Myocyte (in vitro differentiated cells): ENCODE results near the gene CHRD. TPM values are rescaled to one million over a fixed set of nuclear protein-coding genes. Genes with fewer than 3 reads are reported as not detected.
A peak's percentile ranks its signal among the peaks of the same experiment; 100 is the strongest.

Source experiments
- DNase-seq: peaks from one replicate; pipeline ENCODE4 v3.0.0-alpha.2; 2012; ENCODE audit warnings: low read depth
- total RNA-seq: library from RNA; depleted of rRNA; stranded (reverse); fragments of >200 nt; gene quantifications from 2 replicates; pipeline ENCODE4 v1.2.3, GENCODE V29; 2014

The CHRD gene
- total RNA-seq, 1 donor from 2014 or later, result 8.4 TPM

DNA sequence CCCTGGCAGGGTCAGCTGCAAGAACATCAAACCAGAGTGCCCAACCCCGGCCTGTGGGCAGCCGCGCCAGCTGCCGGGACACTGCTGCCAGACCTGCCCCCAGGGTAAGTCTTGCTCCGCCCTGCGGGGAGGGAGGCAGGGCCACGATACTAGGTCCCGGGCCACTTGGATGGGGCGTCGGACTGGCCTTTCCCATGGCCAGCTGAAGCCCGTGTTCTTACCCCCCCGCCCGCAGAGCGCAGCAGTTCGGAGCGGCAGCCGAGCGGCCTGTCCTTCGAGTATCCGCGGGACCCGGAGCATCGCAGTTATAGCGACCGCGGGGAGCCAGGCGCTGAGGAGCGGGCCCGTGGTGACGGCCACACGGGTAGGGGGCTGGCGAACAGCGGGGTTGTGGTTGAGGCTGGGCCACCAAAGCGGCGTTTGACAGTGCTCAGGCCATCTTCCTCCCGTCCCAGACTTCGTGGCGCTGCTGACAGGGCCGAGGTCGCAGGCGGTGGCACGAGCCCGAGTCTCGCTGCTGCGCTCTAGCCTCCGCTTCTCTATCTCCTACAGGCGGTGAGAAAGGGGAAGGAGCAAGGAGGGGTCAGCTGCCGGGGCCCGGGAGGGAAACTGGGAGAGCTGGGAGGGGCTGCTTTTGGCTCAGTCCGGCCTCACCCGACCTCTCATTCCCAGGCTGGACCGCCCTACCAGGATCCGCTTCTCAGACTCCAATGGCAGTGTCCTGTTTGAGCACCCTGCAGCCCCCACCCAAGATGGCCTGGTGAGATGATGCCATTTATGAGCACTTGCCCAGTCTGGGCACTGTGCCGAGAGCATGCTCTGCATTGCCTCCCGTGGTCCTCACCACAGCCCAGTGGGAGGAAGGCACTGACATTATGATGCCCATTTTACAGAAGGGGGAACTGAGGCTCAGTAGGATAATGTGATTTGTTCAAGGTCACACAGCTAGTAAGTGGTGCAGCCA lies 1.7 kb downstream of the CHRD start:
- peak; percentile 58 for DNase-seq

- DNase-seq, result no peak
Measured at GRCh38 chr3:184382326-184383032, 2.6 kb downstream of the CHRD start.

- no peak for DNase-seq
Measured at GRCh38 chr3:184383033-184383740, 3.3 kb downstream of the CHRD start.

DNA sequence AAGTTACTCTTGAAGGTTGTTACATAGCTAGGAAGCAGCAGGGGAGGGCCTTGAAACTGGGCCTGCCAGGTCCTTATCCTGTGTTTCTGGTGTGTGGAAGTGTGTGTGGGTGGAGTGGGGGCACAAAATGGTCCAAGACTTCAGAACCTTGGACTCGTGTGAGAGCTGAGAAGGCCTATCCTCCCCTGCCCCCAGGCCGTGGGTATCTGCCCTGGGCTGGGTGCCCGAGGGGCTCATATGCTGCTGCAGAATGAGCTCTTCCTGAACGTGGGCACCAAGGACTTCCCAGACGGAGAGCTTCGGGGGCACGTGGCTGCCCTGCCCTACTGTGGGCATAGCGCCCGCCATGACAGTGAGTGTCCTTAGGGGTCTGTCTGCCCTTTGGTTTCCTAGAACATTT lies 4.5 kb downstream of the CHRD start:
- DNase-seq, result no peak

DNA sequence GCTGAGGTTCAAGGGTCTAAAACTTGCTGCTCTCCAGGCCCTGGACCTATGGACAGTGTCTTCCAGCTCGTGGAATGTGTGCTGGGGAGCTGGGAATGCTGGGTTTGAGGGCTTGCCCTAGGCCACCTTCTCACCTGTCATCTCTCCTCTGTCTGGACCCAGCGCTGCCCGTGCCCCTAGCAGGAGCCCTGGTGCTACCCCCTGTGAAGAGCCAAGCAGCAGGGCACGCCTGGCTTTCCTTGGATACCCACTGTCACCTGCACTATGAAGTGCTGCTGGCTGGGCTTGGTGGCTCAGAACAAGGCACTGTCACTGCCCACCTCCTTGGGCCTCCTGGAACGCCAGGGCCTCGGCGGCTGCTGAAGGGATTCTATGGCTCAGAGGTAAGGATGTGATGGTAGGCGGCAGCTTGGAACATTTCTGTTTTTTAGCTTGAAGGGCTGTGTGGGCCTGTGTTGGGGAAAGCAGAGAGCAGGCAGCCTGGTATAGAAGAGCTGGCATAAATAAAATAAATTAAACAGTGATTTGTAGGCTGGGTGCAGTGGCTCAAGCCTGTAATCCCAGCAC lies 5.1 kb downstream of the CHRD start:
- DNase-seq, result no peak

DNA sequence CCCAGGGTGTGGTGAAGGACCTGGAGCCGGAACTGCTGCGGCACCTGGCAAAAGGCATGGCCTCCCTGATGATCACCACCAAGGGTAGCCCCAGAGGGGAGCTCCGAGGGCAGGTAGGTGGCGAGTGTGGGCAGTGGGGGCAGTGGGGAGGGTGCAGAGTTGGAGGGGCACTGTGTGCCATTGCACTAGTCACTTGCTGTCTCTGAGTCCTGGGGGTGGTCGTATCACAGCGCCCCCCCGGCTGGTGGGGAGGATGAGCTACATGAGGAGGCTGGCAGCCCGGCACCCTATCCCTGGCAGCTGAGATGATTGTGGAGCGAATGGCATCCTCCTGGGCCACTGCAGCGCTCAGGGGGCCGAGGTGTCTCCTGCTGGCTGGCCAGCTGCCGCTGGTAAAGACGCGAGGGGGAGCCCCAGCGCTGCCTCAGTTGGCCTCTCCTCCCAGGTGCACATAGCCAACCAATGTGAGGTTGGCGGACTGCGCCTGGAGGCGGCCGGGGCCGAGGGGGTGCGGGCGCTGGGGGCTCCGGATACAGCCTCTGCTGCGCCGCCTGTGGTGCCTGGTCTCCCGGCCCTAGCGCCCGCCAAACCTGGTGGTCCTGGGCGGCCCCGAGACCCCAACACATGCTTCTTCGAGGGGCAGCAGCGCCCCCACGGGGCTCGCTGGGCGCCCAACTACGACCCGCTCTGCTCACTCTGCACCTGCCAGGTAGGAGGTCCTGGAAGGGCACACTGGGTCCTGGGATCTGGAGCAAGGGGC lies 6.4 kb downstream of the CHRD start:
- DNase-seq, result no peak

- DNase-seq, result no peak
Measured at GRCh38 chr3:184387174-184387714, 7.4 kb downstream of the CHRD start.

- no peak for DNase-seq
Measured at GRCh38 chr3:184388164-184388935, 8.5 kb downstream of the CHRD start.

DNA sequence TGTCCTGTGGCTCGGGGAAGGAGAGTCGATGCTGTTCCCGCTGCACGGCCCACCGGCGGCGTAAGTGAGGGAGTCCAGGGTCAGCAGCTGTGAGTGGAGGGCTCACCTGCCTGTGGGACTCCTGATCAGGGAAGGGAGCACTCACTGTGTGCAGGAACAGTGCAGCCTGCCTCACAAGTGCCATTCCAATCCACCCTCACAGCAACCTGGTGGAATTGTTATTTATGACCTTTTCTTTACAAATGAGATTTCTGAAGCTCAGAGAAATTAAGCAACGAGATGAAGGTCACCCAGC lies 9.0 kb downstream of the CHRD start:
- no peak for DNase-seq

GRCh38 chr3:184389384-184389783 lies 9.5 kb downstream of the CHRD start:
- no peak for DNase-seq

DNA sequence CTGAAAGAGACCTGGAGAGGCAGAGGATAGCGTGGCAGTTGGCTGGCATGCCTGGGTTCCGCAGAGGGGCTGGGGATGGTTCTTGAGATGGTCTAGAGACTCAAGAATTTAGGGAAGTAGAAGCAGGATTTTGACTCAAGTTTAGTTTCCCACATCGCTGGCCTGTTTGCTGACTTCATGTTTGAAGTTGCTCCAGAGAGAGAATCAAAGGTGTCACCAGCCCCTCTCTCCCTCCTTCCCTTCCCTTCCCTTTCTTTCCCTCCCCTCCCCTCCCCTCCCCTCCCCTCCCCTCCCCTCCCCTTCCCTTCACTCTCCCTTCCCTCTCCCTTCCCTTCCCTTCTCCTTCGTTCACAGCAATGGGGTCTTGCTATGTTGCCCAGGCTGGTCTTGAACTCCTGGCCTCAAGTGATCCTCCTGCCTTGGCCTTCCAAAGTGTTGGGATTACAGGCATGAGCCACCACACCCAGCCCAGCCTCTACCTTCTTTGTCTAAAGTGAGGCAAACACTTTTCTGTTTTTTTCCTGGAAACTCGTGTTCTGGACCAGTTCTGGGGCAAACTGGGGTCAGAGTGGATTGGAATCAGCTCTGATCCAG lies 10.2 kb downstream of the CHRD start:
- no peak for DNase-seq

- DNase-seq, result no peak
Measured at GRCh38 chr3:184391266-184391665, 11.4 kb downstream of the CHRD start.

DNA sequence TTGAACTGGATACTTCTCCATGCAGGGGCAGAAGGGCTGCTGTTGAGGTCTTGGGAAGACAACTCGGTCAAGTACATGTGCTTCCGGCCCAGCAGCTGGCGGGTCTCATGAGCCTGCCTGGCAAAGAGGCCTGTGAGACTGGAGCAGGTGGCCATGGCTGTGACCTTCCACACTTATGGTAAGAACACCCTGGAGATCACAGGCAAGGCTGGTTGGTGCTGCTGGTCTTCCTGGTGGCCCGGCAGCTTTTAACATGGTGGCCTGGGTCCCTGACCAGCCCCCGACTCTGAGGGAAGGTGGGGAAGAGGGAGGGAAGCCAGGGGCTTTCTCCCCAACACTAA lies 15.4 kb downstream of the CHRD start:
- DNase-seq, result peak; percentile 81

- DNase-seq, result peak; percentile 64
Measured at GRCh38 chr3:184399410-184399809, 19.6 kb downstream of the CHRD start.

DNA sequence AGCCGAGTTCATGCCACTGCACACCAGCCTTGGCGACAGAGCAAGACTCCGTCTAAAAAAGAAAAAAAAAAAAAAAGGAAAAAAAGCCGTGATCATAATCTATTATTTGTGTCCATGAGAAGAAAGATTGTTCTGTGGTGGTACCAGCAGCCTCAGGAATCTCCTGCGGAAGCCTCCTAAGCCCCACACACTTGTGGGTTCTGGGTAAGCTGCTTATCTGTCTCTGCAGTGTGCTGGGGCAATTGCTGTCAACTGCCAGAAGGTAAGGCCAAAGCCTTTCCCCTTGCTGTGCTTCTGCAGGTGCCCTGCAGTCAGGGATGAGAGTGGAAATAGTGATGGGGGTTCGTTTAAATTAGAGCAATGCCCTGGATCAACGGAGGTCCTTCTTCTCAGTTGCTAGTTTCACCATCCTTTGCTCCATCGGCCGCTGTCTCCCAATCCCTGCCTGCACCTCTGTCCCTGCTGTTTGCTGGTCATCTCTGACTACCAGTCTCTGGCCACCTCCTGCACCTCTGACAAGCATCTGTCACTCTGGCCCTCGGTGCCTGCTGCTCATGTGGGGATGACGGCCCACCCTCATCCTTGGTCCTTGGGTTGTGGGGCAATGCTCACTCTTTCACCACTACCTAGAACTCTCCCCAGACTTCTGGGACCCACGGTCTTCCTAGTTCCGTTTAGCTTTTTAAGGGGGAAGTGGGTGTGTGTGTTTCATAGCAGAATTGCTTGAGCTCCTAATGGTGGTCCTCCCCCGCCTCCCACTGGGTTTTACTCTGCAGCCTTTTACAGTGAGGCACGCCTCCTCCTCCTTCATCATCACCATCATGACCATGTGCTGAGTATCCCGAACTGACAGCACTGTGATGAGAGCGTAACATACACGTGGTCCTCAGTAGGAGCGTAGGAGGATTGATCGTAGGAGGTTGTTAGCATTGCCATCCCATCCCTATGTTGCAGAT lies 25.5 kb downstream of the CHRD start:
- no peak for DNase-seq

DNA sequence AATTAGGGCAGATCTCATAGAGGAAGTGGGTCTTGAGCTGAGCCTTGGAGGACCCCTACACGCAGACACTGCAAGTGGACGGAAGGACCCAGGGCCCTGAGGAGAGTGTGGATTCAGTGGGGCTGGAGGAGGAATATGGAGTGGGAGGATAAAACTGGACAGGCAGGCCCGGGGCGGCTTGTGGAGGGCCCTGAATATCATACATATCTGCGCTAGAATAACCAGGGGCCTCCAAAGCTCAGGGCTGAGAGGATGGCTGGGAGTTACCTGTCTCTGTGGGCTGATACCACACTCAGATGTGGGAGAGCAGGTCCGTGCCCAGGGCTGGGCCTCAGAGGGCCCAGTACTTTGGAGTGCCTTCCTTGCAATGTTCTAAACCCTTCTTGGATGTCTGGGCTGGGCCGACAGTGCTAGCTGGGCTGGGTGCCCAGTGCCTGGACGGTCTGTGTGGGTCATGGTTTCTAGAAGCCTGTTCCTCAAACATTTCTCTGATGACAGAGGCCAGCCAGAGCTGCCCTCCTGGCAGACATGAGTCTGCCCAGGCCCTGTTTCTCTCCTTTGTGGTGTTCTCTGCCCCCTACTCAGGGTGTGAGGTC lies 29.6 kb downstream of the CHRD start:
- DNase-seq, result no peak

DNA sequence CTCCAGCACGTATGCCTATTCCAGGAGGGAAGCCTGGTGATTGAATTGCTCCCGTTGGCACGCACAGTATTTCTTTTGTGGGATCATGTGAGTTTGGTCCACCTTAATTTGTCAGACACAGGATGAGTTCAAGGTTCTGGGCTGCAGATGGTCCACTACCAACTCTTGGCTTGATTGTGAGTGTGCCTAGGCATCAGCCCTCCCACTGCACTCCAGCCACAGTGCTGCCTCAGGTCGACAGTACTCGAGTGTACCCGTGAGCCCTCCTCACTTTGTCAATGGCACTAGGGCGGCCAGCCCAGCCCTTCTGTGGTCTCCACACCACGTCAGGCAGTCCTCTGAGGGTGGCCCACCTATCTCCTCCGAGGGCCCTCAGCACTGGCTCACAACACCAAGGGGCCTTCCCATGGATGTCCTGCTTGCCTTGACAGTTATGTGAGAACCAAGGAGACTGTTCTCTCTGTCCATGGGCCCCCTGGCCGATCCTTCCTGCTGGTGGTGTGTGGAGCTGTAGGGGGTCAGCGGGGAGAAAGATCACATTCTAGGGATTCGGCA lies 30.2 kb downstream of the CHRD start:
- no peak for DNase-seq
